GM15510 (cell line): ENCODE results near the gene SLC10A1.

Experiments
- POLR2A ChIP-seq: IDR thresholded peaks from 3 replicates; pipeline ENCODE4 v1.6.1; 2011; ENCODE audit warnings: borderline replicate concordance; ENCODE audit not compliant: insufficient read length; ENCODE audit errors: extremely low read depth

Gene SLC10A1

GRCh38 chr14:69789118-69789640, 7.9 kb downstream of the SLC10A1 start:
- no peak for TF ChIP-seq POLR2A

- no peak for TF ChIP-seq POLR2A
These were observed 10.4 kb downstream of the SLC10A1 start for GRCh38 chr14:69786603-69787002.

- TF ChIP-seq POLR2A, result no peak
These were observed 12.1 kb downstream of the SLC10A1 start for GRCh38 chr14:69784942-69785341.

- TF ChIP-seq POLR2A, result no peak
These were observed 16.1 kb downstream of the SLC10A1 start for GRCh38 chr14:69780952-69781351.

GRCh38 chr14:69780092-69780491, 16.9 kb downstream of the SLC10A1 start:
- no peak for TF ChIP-seq POLR2A

GRCh38 chr14:69779088-69779487, 18.0 kb downstream of the SLC10A1 start:
- no peak for TF ChIP-seq POLR2A

- no peak for TF ChIP-seq POLR2A
These were observed 20.1 kb downstream of the SLC10A1 start for GRCh38 chr14:69776875-69777453.

- no peak for TF ChIP-seq POLR2A
These were observed 22.0 kb downstream of the SLC10A1 start for GRCh38 chr14:69775012-69775411.

- TF ChIP-seq POLR2A, result no peak
These were observed 23.3 kb downstream of the SLC10A1 start for GRCh38 chr14:69773571-69774276.

GRCh38 chr14:69772082-69773017, 24.7 kb downstream of the SLC10A1 start:
- TF ChIP-seq POLR2A, result no peak

GRCh38 chr14:69771136-69771535, 25.9 kb downstream of the SLC10A1 start:
- no peak for TF ChIP-seq POLR2A

GRCh38 chr14:69770559-69770958, 26.5 kb downstream of the SLC10A1 start:
- no peak for TF ChIP-seq POLR2A

GRCh38 chr14:69769623-69770022, 27.4 kb downstream of the SLC10A1 start:
- no peak for TF ChIP-seq POLR2A

- no peak for TF ChIP-seq POLR2A
These were observed 28.2 kb downstream of the SLC10A1 start for GRCh38 chr14:69768873-69769272.
